PC-3 (cell line): ENCODE data around the gene MACROH2A2. TPM values are rescaled to one million over a fixed set of nuclear protein-coding genes. Genes with fewer than 3 reads are reported as not detected.

Experiments
- ATAC-seq: fragments of 200-7000 bp; cut with Tn5 transposase; 2 replicates; pipeline ENCODE4 v1.9.1; 2020; ENCODE audit warnings: mild to moderate bottlenecking, moderate library complexity
- BruUV-seq: library from RNA; stranded (reverse); fragments of 400-500 nt; replicated peaks from 2 replicates; lab custom pipeline; 2021; lab: Mats Ljungman, UMichigan
- CTCF ChIA-PET: fragments of 300-600 bp; sonication (Branson Sonifier 250); formaldehyde crosslinking; loops from one replicate; lab custom pipeline; 2022; ENCODE audit warnings: antibody characterized with exemption; lab: Charles Lee
- POLR2A ChIA-PET: fragments of 300-600 bp; sonication (Branson Sonifier 250); formaldehyde crosslinking; loops from one replicate; lab custom pipeline; 2022; ENCODE audit warnings: antibody characterized with exemption; ENCODE audit not compliant: unreplicated experiment; lab: Charles Lee
- DNase-seq: peaks from one replicate; pipeline ENCODE4 v3.0.0-alpha.2; 2015
- H2AFZ ChIP-seq: fragments of 300-600 bp; sonication (generic); 2 replicates; pipeline ENCODE4 v1.6.0; 2016; ENCODE audit warnings: antibody characterized with exemption, low read length
- H3F3A ChIP-seq: fragments of 300-600 bp; sonication (generic); one replicate; pipeline ENCODE4 v1.6.0; 2017; ENCODE audit warnings: antibody characterized with exemption, low read length, control low read depth, mild to moderate bottlenecking; ENCODE audit not compliant: unreplicated experiment
- H3K27ac ChIP-seq: fragments of 300-600 bp; sonication (generic); 2 replicates; pipeline ENCODE4 v1.5.1; 2016; ENCODE audit warnings: mild to moderate bottlenecking, low read length
- H3K27me3 ChIP-seq: fragments of 300-600 bp; sonication (generic); 2 replicates; pipeline ENCODE4 v1.6.1; 2016; ENCODE audit warnings: low read length, mixed read lengths
- H3K36me3 ChIP-seq: fragments of 300-600 bp; sonication (generic); 2 replicates; pipeline ENCODE4 v1.6.1; 2016; ENCODE audit warnings: low read depth, mixed run types, low read length, mixed read lengths
- H3K4me1 ChIP-seq: fragments of 300-600 bp; sonication (generic); 2 replicates; pipeline ENCODE4 v1.5.1; 2016; ENCODE audit warnings: low read length; ENCODE audit not compliant: insufficient read depth
- H3K4me2 ChIP-seq: fragments of 300-600 bp; sonication (generic); 2 replicates; pipeline ENCODE4 v1.6.0; 2016; ENCODE audit warnings: low read length
- H3K4me3 ChIP-seq: fragments of 300-600 bp; sonication (generic); 2 replicates; pipeline ENCODE4 v1.5.1; 2016; ENCODE audit warnings: mild to moderate bottlenecking, low read length, mixed read lengths
- H3K79me2 ChIP-seq: fragments of 300-600 bp; sonication (generic); 2 replicates; pipeline ENCODE4 v1.6.1; 2017; ENCODE audit warnings: low read length, mixed read lengths
- H3K9ac ChIP-seq: fragments of 300-600 bp; sonication (generic); 2 replicates; pipeline ENCODE4 v1.6.0; 2016; ENCODE audit warnings: mild to moderate bottlenecking, low read length
- H3K9me2 ChIP-seq: fragments of 300-600 bp; sonication (generic); replicated peaks from 2 replicates; pipeline ENCODE4 v1.6.1; 2016; ENCODE audit warnings: mixed run types, low read length, mixed read lengths
- H3K9me3 ChIP-seq: fragments of 300-600 bp; sonication (generic); 2 replicates; pipeline ENCODE4 v1.6.1; 2016; ENCODE audit warnings: low read length, mixed read lengths
- H4K20me1 ChIP-seq: fragments of 300-600 bp; sonication (generic); 2 replicates; pipeline ENCODE4 v1.6.1; 2016; ENCODE audit warnings: low read length, mixed read lengths
- CTCF ChIP-seq: fragments of 300-600 bp; sonication (generic); conservative IDR thresholded peaks from 2 replicates; pipeline ENCODE4 v1.5.1; 2017; ENCODE audit warnings: antibody characterized with exemption, low read depth, mild to moderate bottlenecking, low read length
- EZH2 ChIP-seq: fragments of 300-600 bp; sonication (generic); IDR thresholded peaks from one replicate; pipeline ENCODE4 v1.6.1; 2017; ENCODE audit warnings: antibody characterized with exemption, mild to moderate bottlenecking, low read length; ENCODE audit not compliant: unreplicated experiment
- EZH2phosphoT487 ChIP-seq: fragments of 300-600 bp; sonication (generic); IDR thresholded peaks from 2 replicates; pipeline ENCODE4 v1.6.1; 2018; ENCODE audit warnings: mild to moderate bottlenecking, antibody characterized with exemption, low read length, borderline replicate concordance
- intact Hi-C: fragments of 100-400 bp; cut with micrococcal nuclease; formaldehyde crosslinking; loops from 2 replicates; pipeline ENCODE4 v1.9.0; 2023
- total RNA-seq: library from RNA; depleted of rRNA; stranded (reverse); fragments of >200 nt; gene quantifications from 2 replicates; pipeline ENCODE4 v1.2.3, GENCODE V29; 2014

The MACROH2A2 gene
- total RNA-seq, 1 experiment from 2014 or later = 86.7 TPM

GRCh38 chr10:70070834-70071233 lies 18.2 kb downstream of the MACROH2A2 start:
- Histone ChIP-seq H4K20me1 (no peaks in the 10 kb centered on the region), H3K9ac (no peak overlapping the region), H3K9me3 (no peaks in the 10 kb centered on the region), H3K79me2 (no peaks in the 10 kb centered on the region), H3F3A (no peaks in the 10 kb centered on the region), H2AFZ (no peak overlapping the region), H3K4me1 (no peaks in the 10 kb centered on the region), H3K27me3 (no peaks in the 10 kb centered on the region), H3K27ac (no peak overlapping the region), H3K4me3 (no peak overlapping the region), H3K9me2 (no peaks in the 10 kb centered on the region), H3K36me3 (no peaks in the 10 kb centered on the region), H3K4me2 (no peak overlapping the region)
- no peak for ATAC-seq
- DNase-seq = no peak
- POLR2A ChIA-PET = no interaction called here
- no TSS peak for BruUV-seq
- TF ChIP-seq CTCF (no peak), EZH2 (no peak), EZH2phosphoT487 (no peak)
- intact Hi-C loops = no loop called here
- CTCF ChIA-PET = no interaction called here

GRCh38 chr10:70074165-70074564 lies 21.5 kb downstream of the MACROH2A2 start:
- H4K20me1 ChIP-seq = peaks cover 5% of the 10 kb centered on the region; the same call in 1 of the 2 replicates
- POLR2A ChIA-PET = interaction anchor here (0.6 kb wide), 1 partner anchor 10 kb away, joined by 3 read pairs; no protein-coding TSS in a partner anchor
- DNase-seq = no peak
- H3K79me2 ChIP-seq = no peaks in the 10 kb centered on the region
- H3F3A ChIP-seq = no peaks in the 10 kb centered on the region
- no TSS peak for BruUV-seq
- H3K4me3 ChIP-seq = no peak overlapping the region
- ATAC-seq = no peak
- H3K27me3 ChIP-seq = no peaks in the 10 kb centered on the region
- no peak overlapping the region for H3K4me2 ChIP-seq
- no peak overlapping the region for H3K9ac ChIP-seq
- TF ChIP-seq EZH2phosphoT487 = no peak
- no peak for TF ChIP-seq CTCF
- TF ChIP-seq EZH2 = no peak
- intact Hi-C loops = no loop called here
- no peak overlapping the region for H2AFZ ChIP-seq
- H3K9me3 ChIP-seq = no peaks in the 10 kb centered on the region
- no peaks in the 10 kb centered on the region for H3K36me3 ChIP-seq
- CTCF ChIA-PET = no interaction called here
- no peaks in the 10 kb centered on the region for H3K9me2 ChIP-seq
- H3K27ac ChIP-seq = no peak overlapping the region
- peaks cover 10% of the 10 kb centered on the region for H3K4me1 ChIP-seq

- DNase-seq (no peak), ATAC-seq (no peak)
- Histone ChIP-seq H3K27me3 (no peaks in the 10 kb centered on the region), H2AFZ (no peak overlapping the region), H3K36me3 (no peaks in the 10 kb centered on the region), H3K27ac (no peak overlapping the region), H3K79me2 (no peaks in the 10 kb centered on the region), H3K4me1 (peaks cover 10% of the 10 kb centered on the region), H3K9me2 (no peaks in the 10 kb centered on the region), H3K4me3 (no peak overlapping the region), H3K4me2 (no peak overlapping the region), H3K9ac (no peak overlapping the region), H3K9me3 (no peaks in the 10 kb centered on the region), H3F3A (no peaks in the 10 kb centered on the region), H4K20me1 (peaks cover 5% of the 10 kb centered on the region; the same call in 1 of the 2 replicates)
- BruUV-seq = no TSS peak
- TF ChIP-seq CTCF (no peak), EZH2phosphoT487 (no peak), EZH2 (no peak)
- CTCF ChIA-PET = no interaction called here
- POLR2A ChIA-PET = no interaction called here
- intact Hi-C loops = no loop called here
Measured at GRCh38 chr10:70074971-70075370, 22.3 kb downstream of the MACROH2A2 start.
